ENCODE results near the gene UBA7. TPM values are rescaled to one million over a fixed set of nuclear protein-coding genes. Genes with fewer than 3 reads are reported as not detected.

Gene UBA7
- total RNA-seq, 1 donor from 2014 or later: 18.9 TPM

DNA sequence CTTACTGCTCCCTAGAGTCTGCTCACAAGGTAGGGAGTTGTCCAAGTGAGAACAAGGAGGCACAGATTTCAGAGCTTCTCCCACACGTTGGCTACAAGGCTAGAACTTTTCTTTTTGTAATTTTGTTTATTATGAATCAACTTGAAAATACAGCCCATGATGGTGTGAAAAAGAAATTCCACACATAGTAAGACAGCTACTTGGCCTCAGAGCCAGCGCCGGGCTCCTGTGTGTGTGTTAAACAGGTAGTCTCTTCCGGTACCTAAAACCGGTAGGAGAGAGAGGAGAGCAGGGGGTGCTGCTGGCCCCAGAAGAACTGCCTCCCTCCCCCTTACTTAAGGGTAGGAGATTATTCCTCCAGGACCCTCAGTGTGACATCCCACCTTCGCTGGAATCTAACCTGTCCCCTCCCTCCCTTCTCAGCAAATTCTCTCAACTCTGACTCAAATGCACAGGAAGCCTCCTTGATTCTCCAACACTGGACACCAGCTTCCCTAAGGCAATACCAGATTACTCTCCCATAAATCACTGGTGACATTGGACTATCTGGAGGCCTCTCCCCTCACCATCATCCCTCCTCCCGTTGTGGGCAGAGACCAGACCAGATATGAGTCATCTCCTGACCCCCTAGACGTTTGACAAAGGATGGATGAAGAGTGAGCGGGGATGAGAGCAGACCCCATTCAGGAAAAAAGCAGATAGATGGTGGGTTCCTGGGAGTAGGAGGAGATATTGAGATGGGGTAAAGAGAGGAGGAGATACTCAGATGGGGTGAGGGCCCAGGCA lies 22.9 kb downstream of the UBA7 start:
- Histone ChIP-seq H3K4me2 (ENCODE audit: low read length) (no peak overlapping the region), H3K9me3 (ENCODE audit: insufficient read depth, low read depth, low read length) (no peaks in the 10 kb centered on the region), H3K27ac (ENCODE audit: low read depth, low read length) (no peak overlapping the region), H3K27me3 (ENCODE audit: insufficient read depth, low read length) (no peaks in the 10 kb centered on the region), H4K20me1 (ENCODE audit: insufficient read depth, low read length) (no peaks in the 10 kb centered on the region), H3K4me3 (ENCODE audit: insufficient read depth, low read depth, low read length) (no peak overlapping the region), H3K79me2 (ENCODE audit: insufficient read depth, low read length) (peaks cover 5% of the 10 kb centered on the region), H2AFZ (ENCODE audit: low read depth, low read length) (no peak overlapping the region), H3K4me1 (ENCODE audit: insufficient read depth, low read length) (peaks cover 10% of the 10 kb centered on the region), H3K36me3 (ENCODE audit: insufficient read depth, low read length) (no peaks in the 10 kb centered on the region), H3K9ac (ENCODE audit: low read length) (no peak overlapping the region)
- H3K27ac Mint-ChIP-seq (ENCODE audit: unreplicated experiment): no peak overlapping the region
- peaks cover 3% of the 10 kb centered on the region for H3K36me3 Mint-ChIP-seq (ENCODE audit: low read depth, unreplicated experiment)
- FAIRE-seq (no peak), DNase-seq (ENCODE audit: low read depth) (no peak)
- peaks cover 8% of the 10 kb centered on the region for H3K4me1 Mint-ChIP-seq (ENCODE audit: low read depth, unreplicated experiment)
- TF ChIP-seq, protein P1, sequence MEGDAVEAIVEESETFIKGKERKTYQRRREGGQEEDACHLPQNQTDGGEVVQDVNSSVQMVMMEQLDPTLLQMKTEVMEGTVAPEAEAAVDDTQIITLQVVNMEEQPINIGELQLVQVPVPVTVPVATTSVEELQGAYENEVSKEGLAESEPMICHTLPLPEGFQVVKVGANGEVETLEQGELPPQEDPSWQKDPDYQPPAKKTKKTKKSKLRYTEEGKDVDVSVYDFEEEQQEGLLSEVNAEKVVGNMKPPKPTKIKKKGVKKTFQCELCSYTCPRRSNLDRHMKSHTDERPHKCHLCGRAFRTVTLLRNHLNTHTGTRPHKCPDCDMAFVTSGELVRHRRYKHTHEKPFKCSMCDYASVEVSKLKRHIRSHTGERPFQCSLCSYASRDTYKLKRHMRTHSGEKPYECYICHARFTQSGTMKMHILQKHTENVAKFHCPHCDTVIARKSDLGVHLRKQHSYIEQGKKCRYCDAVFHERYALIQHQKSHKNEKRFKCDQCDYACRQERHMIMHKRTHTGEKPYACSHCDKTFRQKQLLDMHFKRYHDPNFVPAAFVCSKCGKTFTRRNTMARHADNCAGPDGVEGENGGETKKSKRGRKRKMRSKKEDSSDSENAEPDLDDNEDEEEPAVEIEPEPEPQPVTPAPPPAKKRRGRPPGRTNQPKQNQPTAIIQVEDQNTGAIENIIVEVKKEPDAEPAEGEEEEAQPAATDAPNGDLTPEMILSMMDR (IDR thresholded peaks at IDR 0.05; ENCODE audit: insufficient read depth, low read depth, low read length): no peak
- no peak for TF ChIP-seq EZH2 (IDR thresholded peaks at IDR 0.05; ENCODE audit: insufficient read depth, low read length)
- H3K27me3 Mint-ChIP-seq (ENCODE audit: low read depth, unreplicated experiment): peaks cover 5% of the 10 kb centered on the region
- H3K4me3 Mint-ChIP-seq (ENCODE audit: unreplicated experiment): no peak overlapping the region
- H3K9me3 Mint-ChIP-seq (ENCODE audit: unreplicated experiment): peaks cover 2% of the 10 kb centered on the region

DNA sequence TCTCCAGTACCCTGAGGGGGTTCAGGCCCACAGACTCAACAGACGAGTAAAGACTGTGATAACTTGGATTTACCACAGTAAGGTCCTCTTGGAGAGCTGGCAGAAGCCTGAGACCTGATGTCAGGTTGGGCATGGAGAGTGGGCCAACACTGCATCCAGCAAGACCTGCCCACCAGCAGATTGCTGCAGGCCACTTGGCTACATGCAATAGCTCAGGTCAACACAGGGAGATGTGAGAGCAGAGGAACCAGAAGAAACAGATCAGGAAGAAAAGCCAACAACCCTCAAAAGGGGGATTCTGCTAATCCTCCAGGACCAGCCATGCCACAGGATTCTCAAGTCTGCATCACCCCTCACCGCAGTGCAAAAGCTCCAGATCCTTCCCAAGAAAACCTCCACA lies 25.7 kb downstream of the UBA7 start:
- Mint-ChIP-seq H3K27ac (ENCODE audit: unreplicated experiment) (no peak overlapping the region), H3K4me1 (ENCODE audit: low read depth, unreplicated experiment) (peaks cover 12% of the 10 kb centered on the region), H3K9me3 (ENCODE audit: unreplicated experiment) (peaks cover 2% of the 10 kb centered on the region), H3K36me3 (ENCODE audit: low read depth, unreplicated experiment) (peaks cover 6% of the 10 kb centered on the region), H3K4me3 (ENCODE audit: unreplicated experiment) (no peak overlapping the region), H3K27me3 (ENCODE audit: low read depth, unreplicated experiment) (peaks cover 4% of the 10 kb centered on the region)
- H3K27me3 ChIP-seq (ENCODE audit: insufficient read depth, low read length): no peaks in the 10 kb centered on the region
- no peak for DNase-seq (ENCODE audit: low read depth)
- no peak overlapping the region for H2AFZ ChIP-seq (ENCODE audit: low read depth, low read length)
- peaks cover 31% of the 10 kb centered on the region for H3K79me2 ChIP-seq (ENCODE audit: insufficient read depth, low read length)
- H3K27ac ChIP-seq (ENCODE audit: low read depth, low read length): no peak overlapping the region
- peaks cover 17% of the 10 kb centered on the region for H3K4me1 ChIP-seq (ENCODE audit: insufficient read depth, low read length)
- no peak overlapping the region for H3K4me2 ChIP-seq (ENCODE audit: low read length)
- FAIRE-seq: no peak
- H3K9me3 ChIP-seq (ENCODE audit: insufficient read depth, low read depth, low read length): no peaks in the 10 kb centered on the region
- TF ChIP-seq EZH2 (IDR thresholded peaks at IDR 0.05; ENCODE audit: insufficient read depth, low read length): no peak
- TF ChIP-seq, protein P1 (IDR thresholded peaks at IDR 0.05; ENCODE audit: insufficient read depth, low read depth, low read length): no peak
- no peak overlapping the region for H3K4me3 ChIP-seq (ENCODE audit: insufficient read depth, low read depth, low read length)
- H3K9ac ChIP-seq (ENCODE audit: low read length): no peak overlapping the region
- H4K20me1 ChIP-seq (ENCODE audit: insufficient read depth, low read length): no peaks in the 10 kb centered on the region
- no peaks in the 10 kb centered on the region for H3K36me3 ChIP-seq (ENCODE audit: insufficient read depth, low read length)

GRCh38 chr3:49787536-49787935 lies 26.2 kb downstream of the UBA7 start:
- no peaks in the 10 kb centered on the region for H3K9me3 ChIP-seq (ENCODE audit: insufficient read depth, low read depth, low read length)
- no peak overlapping the region for H3K9ac ChIP-seq (ENCODE audit: low read length)
- DNase-seq (ENCODE audit: low read depth) (no peak), FAIRE-seq (no peak)
- Mint-ChIP-seq H3K27ac (ENCODE audit: unreplicated experiment) (no peak overlapping the region), H3K4me1 (ENCODE audit: low read depth, unreplicated experiment) (peaks cover 12% of the 10 kb centered on the region), H3K27me3 (ENCODE audit: low read depth, unreplicated experiment) (peaks cover 4% of the 10 kb centered on the region), H3K9me3 (ENCODE audit: unreplicated experiment) (peaks cover 2% of the 10 kb centered on the region), H3K36me3 (ENCODE audit: low read depth, unreplicated experiment) (peaks cover 6% of the 10 kb centered on the region), H3K4me3 (ENCODE audit: unreplicated experiment) (no peak overlapping the region)
- H3K4me2 ChIP-seq (ENCODE audit: low read length): no peak overlapping the region
- TF ChIP-seq, protein P1 (IDR thresholded peaks at IDR 0.05; ENCODE audit: insufficient read depth, low read depth, low read length): no peak
- no peaks in the 10 kb centered on the region for H3K27me3 ChIP-seq (ENCODE audit: insufficient read depth, low read length)
- H3K79me2 ChIP-seq (ENCODE audit: insufficient read depth, low read length): peaks cover 35% of the 10 kb centered on the region
- no peak overlapping the region for H3K4me3 ChIP-seq (ENCODE audit: insufficient read depth, low read depth, low read length)
- peaks cover 1% of the 10 kb centered on the region for H4K20me1 ChIP-seq (ENCODE audit: insufficient read depth, low read length)
- H3K36me3 ChIP-seq (ENCODE audit: insufficient read depth, low read length): no peaks in the 10 kb centered on the region
- H2AFZ ChIP-seq (ENCODE audit: low read depth, low read length): no peak overlapping the region
- peaks cover 17% of the 10 kb centered on the region for H3K4me1 ChIP-seq (ENCODE audit: insufficient read depth, low read length)
- H3K27ac ChIP-seq (ENCODE audit: low read depth, low read length): no peak overlapping the region
